Vagina (tissue), 2 donors: ENCODE measurements around the gene SMPD4.
"Not testable (repeated sequence)": the region's sequence is repeated elsewhere in the genome, so short reads cannot be mapped to it uniquely, and the experiment has no call there.

Experiments
- CTCF ChIP-seq, 3 experiments: fragments of 450-650 bp in 2 of 3; fragments of 200-600 bp in 1 of 3; sonication (generic) in 1 of 3; IDR thresholded peaks; one replicate each; pipeline ENCODE4 v1.5.1; 2017 to 2019; ENCODE audit warnings: antibody characterized with exemption in 3 of 3, mild to moderate bottlenecking in 2 of 3, moderate library complexity in 2 of 3
- POLR2AphosphoS5 ChIP-seq, 2 donors: sonication (generic); formaldehyde crosslinking; IDR thresholded peaks; one replicate each; pipeline ENCODE4 v1.9.0; 2017; ENCODE audit warnings: antibody characterized with exemption in 2 of 2, mild to moderate bottlenecking in 2 of 2, low read depth in 1 of 2; ENCODE audit not compliant: insufficient read depth in 1 of 2

GRCh38 chr2:130136546-130136945, 44.9 kb downstream of the SMPD4 start:
- TF ChIP-seq CTCF (IDR thresholded peaks at IDR 0.05); POLR2AphosphoS5 (IDR thresholded peaks at IDR 0.05; ENCODE audit: insufficient read depth in 1 of 2, low read depth in 1 of 2): not testable (repeated sequence)
